ENCODE data around the gene FBRS.
"Not testable (repeated sequence)": the region's sequence is repeated elsewhere in the genome, so short reads cannot be mapped to it uniquely, and the experiment has no call there.

The FBRS gene

GRCh38 chr16:30698139-30698815 lies 40.0 kb downstream of the FBRS start:
- peak overlapping the region; percentile 60 for H3K4me3 ChIP-seq (ENCODE audit: low read depth, low read length)
- DNase-seq (ENCODE audit: low read depth): peak; percentile 99
- TF ChIP-seq, protein P1, sequence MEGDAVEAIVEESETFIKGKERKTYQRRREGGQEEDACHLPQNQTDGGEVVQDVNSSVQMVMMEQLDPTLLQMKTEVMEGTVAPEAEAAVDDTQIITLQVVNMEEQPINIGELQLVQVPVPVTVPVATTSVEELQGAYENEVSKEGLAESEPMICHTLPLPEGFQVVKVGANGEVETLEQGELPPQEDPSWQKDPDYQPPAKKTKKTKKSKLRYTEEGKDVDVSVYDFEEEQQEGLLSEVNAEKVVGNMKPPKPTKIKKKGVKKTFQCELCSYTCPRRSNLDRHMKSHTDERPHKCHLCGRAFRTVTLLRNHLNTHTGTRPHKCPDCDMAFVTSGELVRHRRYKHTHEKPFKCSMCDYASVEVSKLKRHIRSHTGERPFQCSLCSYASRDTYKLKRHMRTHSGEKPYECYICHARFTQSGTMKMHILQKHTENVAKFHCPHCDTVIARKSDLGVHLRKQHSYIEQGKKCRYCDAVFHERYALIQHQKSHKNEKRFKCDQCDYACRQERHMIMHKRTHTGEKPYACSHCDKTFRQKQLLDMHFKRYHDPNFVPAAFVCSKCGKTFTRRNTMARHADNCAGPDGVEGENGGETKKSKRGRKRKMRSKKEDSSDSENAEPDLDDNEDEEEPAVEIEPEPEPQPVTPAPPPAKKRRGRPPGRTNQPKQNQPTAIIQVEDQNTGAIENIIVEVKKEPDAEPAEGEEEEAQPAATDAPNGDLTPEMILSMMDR (IDR thresholded peaks at IDR 0.05; ENCODE audit: insufficient read depth, low read depth, low read length, missing control alignments): no peak

DNA sequence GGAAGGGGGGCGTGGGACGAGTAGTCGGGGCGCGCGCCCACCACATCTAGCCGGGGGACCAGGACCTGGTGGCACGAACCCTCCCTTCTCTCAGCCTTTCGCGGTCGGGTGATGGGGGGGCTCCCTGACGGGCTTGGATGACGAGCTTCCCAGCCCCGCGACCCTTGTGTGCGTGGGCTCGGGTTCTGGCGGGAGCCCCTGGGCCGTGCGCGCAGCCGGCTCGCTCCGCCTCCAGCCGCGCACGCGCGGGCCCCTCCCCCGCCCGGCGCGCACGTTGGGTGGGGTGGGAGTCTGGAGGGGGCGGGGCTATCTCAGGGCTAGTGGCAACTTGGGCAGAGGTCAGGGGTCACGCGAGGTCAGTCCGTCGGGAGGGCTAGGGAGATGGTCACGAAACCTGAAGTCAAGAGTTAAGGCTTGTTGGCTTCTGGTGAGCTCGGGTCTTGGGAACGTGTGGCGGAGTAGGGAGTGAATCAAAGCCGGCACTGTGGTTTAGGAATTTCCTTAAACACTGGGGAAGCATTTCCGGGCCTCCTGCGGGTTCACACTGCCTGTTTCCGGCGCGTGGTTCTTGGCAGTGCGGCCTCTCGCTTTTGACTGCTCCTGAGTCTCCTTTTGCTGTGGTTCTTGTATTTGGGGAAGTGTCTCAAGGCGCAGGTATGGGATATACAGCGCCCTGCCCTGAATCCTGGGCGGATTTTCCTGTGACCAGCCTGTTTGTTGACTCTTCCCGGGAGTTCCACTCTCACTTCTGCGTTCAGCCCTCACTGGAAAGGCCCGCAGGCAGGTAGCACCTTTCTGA lies 40.8 kb downstream of the FBRS start, which contains the start of gene SRCAP:
SRCAP (plus strand) TSS at position 356 of the 799 bp plus-strand sequence. CDS start 1,654 bp downstream, outside the sequence.
- peak; percentile 91 for DNase-seq (ENCODE audit: low read depth)
- peak within 1 kb of the TSS; percentile 60 for H3K4me3 ChIP-seq (ENCODE audit: low read depth, low read length)
- TF ChIP-seq, protein P1 (IDR thresholded peaks at IDR 0.05; ENCODE audit: insufficient read depth, low read depth, low read length, missing control alignments): no peak

DNA sequence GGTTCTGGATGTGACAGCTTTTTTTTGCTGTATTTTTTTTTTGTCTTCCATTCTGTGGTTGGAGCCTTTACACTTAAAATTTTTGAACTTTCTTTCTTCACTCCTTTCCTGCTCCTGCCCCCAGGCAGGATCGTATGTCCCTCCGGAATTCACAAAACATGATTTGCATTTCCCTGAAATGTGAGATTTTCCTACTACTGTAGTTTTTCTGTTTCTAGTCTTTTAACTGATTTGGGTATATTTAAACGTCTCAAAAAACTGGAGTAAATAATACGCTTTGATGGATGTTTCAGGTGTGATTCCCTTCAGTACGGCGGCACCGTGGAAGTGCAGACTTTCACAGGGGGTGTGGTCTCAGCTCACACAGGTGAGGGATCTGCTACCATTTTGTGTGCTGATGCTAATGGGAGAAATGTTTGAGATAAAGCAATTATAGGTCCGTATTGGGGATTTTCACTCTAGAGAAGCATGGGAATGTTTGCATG lies 41.4 kb downstream of the FBRS start:
- DNase-seq (ENCODE audit: low read depth): no peak
- peak overlapping the region; percentile 60 for H3K4me3 ChIP-seq (ENCODE audit: low read depth, low read length)
- TF ChIP-seq, protein P1 (IDR thresholded peaks at IDR 0.05; ENCODE audit: insufficient read depth, low read depth, low read length, missing control alignments): no peak

DNA sequence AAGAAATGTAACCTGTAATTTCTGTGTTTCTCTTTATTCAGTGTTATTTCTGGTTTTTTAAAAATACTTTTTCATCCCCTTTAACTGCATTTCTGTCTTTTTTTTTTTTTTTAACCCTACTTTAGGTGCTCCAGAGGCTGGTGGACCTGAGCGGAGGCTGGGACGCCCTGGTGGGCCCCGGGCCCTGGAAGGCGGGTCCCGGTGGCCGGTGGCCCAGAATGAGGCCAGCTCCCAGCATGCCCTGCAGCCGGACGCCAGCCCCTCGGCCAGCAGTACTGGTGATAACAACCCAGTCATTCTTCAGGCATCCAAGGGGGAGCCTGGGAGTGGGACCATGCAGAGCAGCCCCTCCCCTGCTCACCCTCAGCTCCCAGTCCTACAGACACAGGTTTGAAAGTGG lies 42.3 kb downstream of the FBRS start:
- DNase-seq (ENCODE audit: low read depth): no peak
- TF ChIP-seq, protein P1 (IDR thresholded peaks at IDR 0.05; ENCODE audit: insufficient read depth, low read depth, low read length, missing control alignments): no peak
- H3K4me3 ChIP-seq (ENCODE audit: low read depth, low read length): no peak overlapping the region

DNA sequence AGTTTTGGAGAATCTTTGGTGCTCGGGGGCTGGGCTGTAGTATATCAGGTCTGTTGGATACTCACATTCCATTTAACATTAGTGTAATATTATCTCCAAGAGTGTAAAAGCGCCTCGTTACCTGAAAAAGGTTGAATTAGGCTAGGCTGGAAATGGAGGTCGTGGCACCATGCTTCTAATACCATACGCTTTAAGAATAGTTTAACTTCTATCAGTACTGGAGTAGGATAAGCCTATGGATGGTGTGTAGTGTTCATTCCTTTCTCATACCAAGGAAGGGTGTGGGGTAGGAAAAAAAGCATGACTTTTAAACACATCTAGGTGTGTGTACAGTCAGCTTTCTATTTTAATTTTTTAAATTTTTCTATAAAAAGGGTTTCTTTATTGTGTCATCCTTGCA lies 42.7 kb downstream of the FBRS start:
- no peak overlapping the region for H3K4me3 ChIP-seq (ENCODE audit: low read depth, low read length)
- no peak for DNase-seq (ENCODE audit: low read depth)

GRCh38 chr16:30703071-30703470 lies 44.8 kb downstream of the FBRS start:
- H3K4me3 ChIP-seq (ENCODE audit: low read depth, low read length); DNase-seq (ENCODE audit: low read depth): not testable (repeated sequence)

More for the DNA sequence above, 42.7 kb downstream of the FBRS start:
- TF ChIP-seq, protein P1 (IDR thresholded peaks at IDR 0.05; ENCODE audit: insufficient read depth, low read depth, low read length, missing control alignments): no peak

GRCh38 chr16:30703971-30704370 lies 45.7 kb downstream of the FBRS start:
- no peak overlapping the region for H3K4me3 ChIP-seq (ENCODE audit: low read depth, low read length)
- TF ChIP-seq, protein P1 (IDR thresholded peaks at IDR 0.05; ENCODE audit: insufficient read depth, low read depth, low read length, missing control alignments): no peak
- no peak for DNase-seq (ENCODE audit: low read depth)
